PC-9 (cell line): ENCODE results near the gene SLC27A2. TPM values are rescaled to one million over a fixed set of nuclear protein-coding genes. Genes with fewer than 3 reads are reported as not detected.

Experiments
- BruUV-seq: library from RNA; stranded (reverse); fragments of 400-500 nt; replicated peaks from 2 replicates; lab custom pipeline; 2021; lab: Mats Ljungman, UMichigan
- CTCF ChIA-PET: fragments of 300-600 bp; sonication (Branson Sonifier 250); formaldehyde crosslinking; loops from one replicate; lab custom pipeline; 2022; ENCODE audit warnings: antibody characterized with exemption; lab: Charles Lee
- POLR2A ChIA-PET: fragments of 300-600 bp; sonication (Branson Sonifier 250); formaldehyde crosslinking; loops from one replicate; lab custom pipeline; 2022; ENCODE audit warnings: antibody characterized with exemption; ENCODE audit not compliant: unreplicated experiment; lab: Charles Lee
- DNase-seq, 2 experiments: peaks; one replicate each; pipeline versions ENCODE4 v3.0.0 to v3.0.0-alpha.2; 2015 to 2022; ENCODE audit warnings: mixed read lengths in 1 of 2
- H2AFZ ChIP-seq: fragments of 200-600 bp; sonication (generic); 2 replicates; pipeline ENCODE4 v1.8.1; 2017; ENCODE audit warnings: antibody characterized with exemption
- H3F3A ChIP-seq: fragments of 200-600 bp; sonication (generic); 2 replicates; pipeline ENCODE4 v1.8.1; 2017; ENCODE audit warnings: antibody characterized with exemption, mild to moderate bottlenecking, low read depth; ENCODE audit not compliant: insufficient read depth
- H3K27ac ChIP-seq: fragments of 200-600 bp; sonication (generic); 2 replicates; pipeline ENCODE4 v1.6.1; 2016; ENCODE audit warnings: mixed run types
- H3K27me3 ChIP-seq: fragments of 200-600 bp; sonication (generic); 2 replicates; pipeline ENCODE4 v1.6.1; 2016; ENCODE audit warnings: low read depth, mixed run types; ENCODE audit not compliant: insufficient read depth
- H3K36me3 ChIP-seq: fragments of 200-600 bp; sonication (generic); 2 replicates; pipeline ENCODE4 v1.6.1; 2016; ENCODE audit warnings: low read depth, mixed run types
- H3K4me1 ChIP-seq: fragments of 200-600 bp; sonication (generic); replicated peaks from 2 replicates; pipeline ENCODE4 v1.6.1; 2016; ENCODE audit warnings: mixed run types; ENCODE audit not compliant: insufficient read depth
- H3K4me2 ChIP-seq: fragments of 200-600 bp; sonication (generic); 2 replicates; pipeline ENCODE4 v1.6.1; 2017; ENCODE audit warnings: mixed run types
- H3K4me3 ChIP-seq: fragments of 200-600 bp; sonication (generic); 2 replicates; pipeline ENCODE4 v1.6.1; 2016; ENCODE audit warnings: mixed run types
- H3K79me2 ChIP-seq: fragments of 200-600 bp; sonication (generic); 2 replicates; pipeline ENCODE4 v1.6.1; 2017; ENCODE audit warnings: low read depth, mixed run types
- H3K9me2 ChIP-seq: fragments of 200-600 bp; sonication (generic); 2 replicates; pipeline ENCODE4 v1.8.1; 2017; ENCODE audit warnings: mild to moderate bottlenecking; ENCODE audit not compliant: insufficient read depth
- H3K9me3 ChIP-seq: fragments of 200-600 bp; sonication (generic); 2 replicates; pipeline ENCODE4 v1.8.1; 2016; ENCODE audit warnings: low read depth; ENCODE audit not compliant: insufficient read depth
- H4K20me1 ChIP-seq: fragments of 200-600 bp; sonication (generic); 2 replicates; pipeline ENCODE4 v1.8.1; 2017; ENCODE audit not compliant: insufficient read depth
- CTCF ChIP-seq: fragments of 200-600 bp; sonication (generic); conservative IDR thresholded peaks from 2 replicates; pipeline ENCODE4 v1.6.1; 2017; ENCODE audit warnings: mixed run types, antibody characterized with exemption, mild to moderate bottlenecking, moderate library complexity
- EZH2 ChIP-seq: fragments of 200-600 bp; sonication (generic); IDR thresholded peaks from 2 replicates; pipeline ENCODE4 v1.8.0; 2017; ENCODE audit warnings: antibody characterized with exemption, low read depth
- intact Hi-C: fragments of 100-400 bp; cut with micrococcal nuclease; formaldehyde crosslinking; loops from one replicate; pipeline ENCODE4 v1.10.0; 2022; ENCODE audit not compliant: unreplicated experiment
- total RNA-seq: library from RNA; stranded (reverse); gene quantifications from 2 replicates; pipeline ENCODE4 v1.2.3, GENCODE V29; 2021

Gene SLC27A2
- total RNA-seq, 1 experiment from 2014 or later = 7.5 TPM

DNA sequence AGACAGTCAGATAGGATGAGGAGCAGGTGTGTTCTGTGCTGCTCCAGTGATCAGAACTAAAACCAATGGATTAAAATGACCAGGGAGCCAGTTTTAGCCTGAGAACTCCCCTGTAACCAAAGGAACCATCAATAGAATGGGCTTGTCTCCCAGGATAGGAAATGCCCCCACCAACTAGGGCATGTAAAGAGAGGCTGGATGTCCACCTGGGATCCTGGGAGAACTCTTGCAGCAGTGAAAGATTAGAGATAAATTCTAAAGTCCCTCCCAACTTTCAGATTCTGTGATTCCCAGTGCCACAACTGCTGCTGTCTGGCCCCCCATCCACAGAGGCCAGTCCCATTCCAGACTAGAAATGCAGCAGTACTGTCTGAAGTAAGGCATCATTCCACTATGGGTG lies 49.8 kb downstream of the SLC27A2 start:
- no TSS peak for BruUV-seq
- POLR2A ChIA-PET = no interaction called here
- no peaks in the 10 kb centered on the region for H3K27me3 ChIP-seq
- no peaks in the 10 kb centered on the region for H3K79me2 ChIP-seq
- H2AFZ ChIP-seq = no peak overlapping the region
- no peak overlapping the region for H3K4me3 ChIP-seq
- H3K4me1 ChIP-seq = peaks cover 7% of the 10 kb centered on the region; the same call in 1 of the 2 replicates
- H3K9me2 ChIP-seq = no peaks in the 10 kb centered on the region
- no peak overlapping the region for H3K27ac ChIP-seq
- TF ChIP-seq CTCF (no peak), EZH2 (no peak)
- 0 out of 2 replicates have a peak, but pooled peaks cover 3% of the 10 kb centered on the region for H3K36me3 ChIP-seq
- DNase-seq = no peak
- H3K9me3 ChIP-seq = no peaks in the 10 kb centered on the region
- H4K20me1 ChIP-seq = no peaks in the 10 kb centered on the region
- H3F3A ChIP-seq = no peaks in the 10 kb centered on the region
- intact Hi-C loops = no loop called here
- CTCF ChIA-PET = no interaction called here
- no peak overlapping the region for H3K4me2 ChIP-seq

DNA sequence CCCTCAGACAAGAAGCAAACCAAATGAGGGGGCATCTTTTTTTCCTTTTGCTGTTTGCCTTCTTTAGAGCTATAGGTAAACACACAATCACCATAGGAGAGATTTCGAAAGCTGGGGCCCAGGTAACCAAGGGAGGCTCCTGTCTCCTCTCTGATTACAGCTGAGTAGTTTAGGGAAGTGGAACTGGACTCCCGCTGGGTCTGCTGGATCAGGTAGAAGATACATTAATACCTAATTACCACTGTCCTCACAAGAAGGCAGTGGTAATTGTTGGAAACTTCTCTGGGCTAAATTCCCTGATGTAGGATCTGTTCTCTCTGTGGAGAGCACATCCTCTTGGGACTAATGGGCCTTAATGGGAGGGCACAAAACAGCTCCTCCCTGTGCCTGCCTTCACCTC lies 50.8 kb downstream of the SLC27A2 start:
- Histone ChIP-seq H3K79me2 (no peaks in the 10 kb centered on the region), H3F3A (no peaks in the 10 kb centered on the region), H3K4me1 (peaks cover 7% of the 10 kb centered on the region; the same call in 1 of the 2 replicates), H3K9me3 (no peaks in the 10 kb centered on the region), H3K4me3 (no peak overlapping the region), H3K9me2 (no peaks in the 10 kb centered on the region), H3K4me2 (no peak overlapping the region), H2AFZ (no peak overlapping the region), H3K27me3 (no peaks in the 10 kb centered on the region), H3K27ac (0 out of 2 replicates have a peak overlapping the region, but pooled peaks have one; percentile 6), H3K36me3 (0 out of 2 replicates have a peak, but pooled peaks cover 3% of the 10 kb centered on the region), H4K20me1 (no peaks in the 10 kb centered on the region)
- CTCF ChIA-PET = no interaction called here
- DNase-seq = no peak
- no TSS peak for BruUV-seq
- no peak for TF ChIP-seq CTCF
- TF ChIP-seq EZH2 = no peak
- POLR2A ChIA-PET = interaction anchor here (0.7 kb wide), 1 partner anchor 22 kb away, joined by 4 read pairs; no protein-coding TSS in a partner anchor
- intact Hi-C loops = no loop called here

- Histone ChIP-seq H3K79me2 (no peaks in the 10 kb centered on the region), H4K20me1 (no peaks in the 10 kb centered on the region), H3K9me2 (no peaks in the 10 kb centered on the region), H3K4me1 (peaks cover 7% of the 10 kb centered on the region; the same call in 1 of the 2 replicates), H3K9me3 (no peaks in the 10 kb centered on the region), H3K36me3 (0 out of 2 replicates have a peak, but pooled peaks cover 3% of the 10 kb centered on the region), H3F3A (no peaks in the 10 kb centered on the region), H3K4me3 (no peak overlapping the region), H2AFZ (no peak overlapping the region), H3K27ac (0 out of 2 replicates have a peak overlapping the region, but pooled peaks have one; percentile 6), H3K4me2 (no peak overlapping the region), H3K27me3 (no peaks in the 10 kb centered on the region)
- ChIA-PET POLR2A (no interaction called here), CTCF (no interaction called here)
- no peak for TF ChIP-seq CTCF
- no peak for TF ChIP-seq EZH2
- DNase-seq = no peak
- no TSS peak for BruUV-seq
- intact Hi-C loops = no loop called here
Observed at GRCh38 chr15:50233192-50233736, 51.3 kb downstream of the SLC27A2 start.
